Measurements from ENCODE around the gene MCC. TPM values are rescaled to one million over a fixed set of nuclear protein-coding genes. Genes with fewer than 3 reads are reported as not detected.
A peak's percentile ranks its signal among the peaks of the same experiment; 100 is the strongest.

MCC gene
- total RNA-seq, 1 donor from 2014 or later: 46.1 TPM

GRCh38 chr5:113250341-113250953, 237.8 kb downstream of the MCC start:
- peaks cover 15% of the 10 kb centered on the region for H3K4me1 Mint-ChIP-seq (ENCODE audit: low read depth, unreplicated experiment)
- no peak overlapping the region for H3K4me3 Mint-ChIP-seq (ENCODE audit: unreplicated experiment)
- H3K27ac Mint-ChIP-seq (ENCODE audit: unreplicated experiment): peak overlapping the region; percentile 24
- no peak for DNase-seq
- no peak for TF ChIP-seq CTCF (IDR thresholded peaks at IDR 0.05; ENCODE audit: partially characterized antibody, unreplicated experiment)
- H3K9me3 Mint-ChIP-seq (ENCODE audit: unreplicated experiment): peaks cover 1% of the 10 kb centered on the region
- H3K36me3 Mint-ChIP-seq (ENCODE audit: unreplicated experiment): peaks cover 7% of the 10 kb centered on the region
- peaks cover 7% of the 10 kb centered on the region for H3K27me3 Mint-ChIP-seq (ENCODE audit: unreplicated experiment)

- H3K4me1 Mint-ChIP-seq (ENCODE audit: low read depth, unreplicated experiment): peaks cover 15% of the 10 kb centered on the region
- H3K36me3 Mint-ChIP-seq (ENCODE audit: unreplicated experiment): peaks cover 7% of the 10 kb centered on the region
- no peak overlapping the region for H3K27ac Mint-ChIP-seq (ENCODE audit: unreplicated experiment)
- TF ChIP-seq CTCF (IDR thresholded peaks at IDR 0.05; ENCODE audit: partially characterized antibody, unreplicated experiment): no peak
- peaks cover 7% of the 10 kb centered on the region for H3K27me3 Mint-ChIP-seq (ENCODE audit: unreplicated experiment)
- H3K4me3 Mint-ChIP-seq (ENCODE audit: unreplicated experiment): no peak overlapping the region
- H3K9me3 Mint-ChIP-seq (ENCODE audit: unreplicated experiment): peaks cover 1% of the 10 kb centered on the region
- no peak for DNase-seq
Observed at GRCh38 chr5:113249206-113249605, 239.0 kb downstream of the MCC start.

- TF ChIP-seq CTCF (IDR thresholded peaks at IDR 0.05; ENCODE audit: partially characterized antibody, unreplicated experiment): no peak
- peaks cover 12% of the 10 kb centered on the region for H3K36me3 Mint-ChIP-seq (ENCODE audit: unreplicated experiment)
- DNase-seq: no peak
- H3K4me3 Mint-ChIP-seq (ENCODE audit: unreplicated experiment): no peak overlapping the region
- peaks cover 19% of the 10 kb centered on the region for H3K4me1 Mint-ChIP-seq (ENCODE audit: low read depth, unreplicated experiment)
- H3K9me3 Mint-ChIP-seq (ENCODE audit: unreplicated experiment): no peaks in the 10 kb centered on the region
- H3K27me3 Mint-ChIP-seq (ENCODE audit: unreplicated experiment): peaks cover 7% of the 10 kb centered on the region
- no peak overlapping the region for H3K27ac Mint-ChIP-seq (ENCODE audit: unreplicated experiment)
Observed at GRCh38 chr5:113246361-113246870, 241.8 kb downstream of the MCC start.

- H3K36me3 Mint-ChIP-seq (ENCODE audit: unreplicated experiment): peaks cover 12% of the 10 kb centered on the region
- peaks cover 7% of the 10 kb centered on the region for H3K27me3 Mint-ChIP-seq (ENCODE audit: unreplicated experiment)
- H3K27ac Mint-ChIP-seq (ENCODE audit: unreplicated experiment): no peak overlapping the region
- DNase-seq: no peak
- H3K4me1 Mint-ChIP-seq (ENCODE audit: low read depth, unreplicated experiment): peaks cover 18% of the 10 kb centered on the region
- H3K4me3 Mint-ChIP-seq (ENCODE audit: unreplicated experiment): no peak overlapping the region
- no peaks in the 10 kb centered on the region for H3K9me3 Mint-ChIP-seq (ENCODE audit: unreplicated experiment)
- TF ChIP-seq CTCF (IDR thresholded peaks at IDR 0.05; ENCODE audit: partially characterized antibody, unreplicated experiment): no peak
Observed at GRCh38 chr5:113245427-113246225, 242.6 kb downstream of the MCC start.

GRCh38 chr5:113244966-113245365, 243.3 kb downstream of the MCC start:
- Mint-ChIP-seq H3K36me3 (ENCODE audit: unreplicated experiment) (peaks cover 12% of the 10 kb centered on the region), H3K27ac (ENCODE audit: unreplicated experiment) (no peak overlapping the region), H3K4me3 (ENCODE audit: unreplicated experiment) (no peak overlapping the region), H3K27me3 (ENCODE audit: unreplicated experiment) (peaks cover 9% of the 10 kb centered on the region), H3K9me3 (ENCODE audit: unreplicated experiment) (no peaks in the 10 kb centered on the region), H3K4me1 (ENCODE audit: low read depth, unreplicated experiment) (peaks cover 20% of the 10 kb centered on the region)
- no peak for DNase-seq
- TF ChIP-seq CTCF (IDR thresholded peaks at IDR 0.05; ENCODE audit: partially characterized antibody, unreplicated experiment): no peak
